Suprapubic skin (tissue), 3 donors: ENCODE data around the gene PRKAG2.

Experiments
- POLR2A ChIP-seq, 2 donors: fragments of 450-650 bp; IDR thresholded peaks; one replicate each; pipeline ENCODE4 v1.6.1; 2017; ENCODE audit warnings: antibody characterized with exemption in 2 of 2, mild to moderate bottlenecking in 2 of 2, moderate library complexity in 2 of 2
- TF ChIP-seq, protein P1 (sequence below), 2 donors: fragments of 200-600 bp in 1 of 2; fragments of 450-650 bp in 1 of 2; sonication (generic) in 1 of 2; IDR thresholded peaks; one replicate each; pipeline ENCODE4 v1.5.1; 2016 to 2019; ENCODE audit warnings: antibody characterized with exemption in 2 of 2, mild to moderate bottlenecking in 1 of 2, moderate library complexity in 1 of 2

- TF ChIP-seq, protein P1, sequence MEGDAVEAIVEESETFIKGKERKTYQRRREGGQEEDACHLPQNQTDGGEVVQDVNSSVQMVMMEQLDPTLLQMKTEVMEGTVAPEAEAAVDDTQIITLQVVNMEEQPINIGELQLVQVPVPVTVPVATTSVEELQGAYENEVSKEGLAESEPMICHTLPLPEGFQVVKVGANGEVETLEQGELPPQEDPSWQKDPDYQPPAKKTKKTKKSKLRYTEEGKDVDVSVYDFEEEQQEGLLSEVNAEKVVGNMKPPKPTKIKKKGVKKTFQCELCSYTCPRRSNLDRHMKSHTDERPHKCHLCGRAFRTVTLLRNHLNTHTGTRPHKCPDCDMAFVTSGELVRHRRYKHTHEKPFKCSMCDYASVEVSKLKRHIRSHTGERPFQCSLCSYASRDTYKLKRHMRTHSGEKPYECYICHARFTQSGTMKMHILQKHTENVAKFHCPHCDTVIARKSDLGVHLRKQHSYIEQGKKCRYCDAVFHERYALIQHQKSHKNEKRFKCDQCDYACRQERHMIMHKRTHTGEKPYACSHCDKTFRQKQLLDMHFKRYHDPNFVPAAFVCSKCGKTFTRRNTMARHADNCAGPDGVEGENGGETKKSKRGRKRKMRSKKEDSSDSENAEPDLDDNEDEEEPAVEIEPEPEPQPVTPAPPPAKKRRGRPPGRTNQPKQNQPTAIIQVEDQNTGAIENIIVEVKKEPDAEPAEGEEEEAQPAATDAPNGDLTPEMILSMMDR (IDR thresholded peaks at IDR 0.05) = no peak
- TF ChIP-seq POLR2A (IDR thresholded peaks at IDR 0.05) = no peak
Observed at GRCh38 chr7:151702961-151703360, 174.0 kb downstream of the PRKAG2 start.
